GM12874 (cell line): ENCODE results near the gene FGF11.

ENCODE experiments used
- CTCF ChIP-seq: IDR thresholded peaks from 2 replicates; pipeline ENCODE4 v1.5.1; 2011; ENCODE audit warnings: low read depth, mild to moderate bottlenecking, control low read depth, low read length, moderate library complexity; ENCODE audit not compliant: insufficient read depth

The FGF11 gene

DNA sequence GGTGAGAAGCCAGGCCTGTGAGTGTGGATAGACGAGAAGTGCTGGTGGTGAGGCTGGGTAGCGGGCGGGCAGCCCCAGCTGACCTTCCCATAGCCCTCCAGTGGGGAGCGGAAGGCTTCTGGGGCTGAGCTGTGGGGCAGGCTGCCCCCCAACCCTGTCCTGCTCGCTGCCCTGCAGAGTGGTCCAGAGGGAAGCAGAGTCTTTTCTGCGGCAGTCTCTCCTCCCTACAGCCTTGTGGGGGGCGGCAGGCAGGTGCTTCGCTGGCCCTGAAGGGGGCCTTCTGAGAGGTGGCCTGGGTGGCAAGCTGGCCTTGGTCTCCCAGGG lies 27.9 kb upstream of the FGF11 start:
- TF ChIP-seq CTCF: no peak

GRCh38 chr17:7413346-7413985 lies 25.8 kb upstream of the FGF11 start:
- TF ChIP-seq CTCF: no peak

GRCh38 chr17:7414837-7415236 lies 24.5 kb upstream of the FGF11 start:
- no peak for TF ChIP-seq CTCF

DNA sequence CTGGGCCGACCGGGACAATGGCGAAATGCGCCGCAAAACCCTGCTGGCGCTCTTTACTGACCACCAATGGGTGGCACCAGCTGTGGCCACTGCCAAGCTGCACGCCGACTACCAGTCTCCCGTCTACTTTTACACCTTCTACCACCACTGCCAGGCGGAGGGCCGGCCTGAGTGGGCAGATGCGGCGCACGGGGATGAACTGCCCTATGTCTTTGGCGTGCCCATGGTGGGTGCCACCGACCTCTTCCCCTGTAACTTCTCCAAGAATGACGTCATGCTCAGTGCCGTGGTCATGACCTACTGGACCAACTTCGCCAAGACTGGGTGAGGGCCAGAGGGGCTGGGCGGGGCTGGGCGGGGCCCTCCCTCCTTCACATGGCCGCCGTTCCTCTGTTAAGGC lies 23.5 kb upstream of the FGF11 start:
- TF ChIP-seq CTCF: no peak

GRCh38 chr17:7416323-7416722 lies 23.0 kb upstream of the FGF11 start:
- no peak for TF ChIP-seq CTCF

DNA sequence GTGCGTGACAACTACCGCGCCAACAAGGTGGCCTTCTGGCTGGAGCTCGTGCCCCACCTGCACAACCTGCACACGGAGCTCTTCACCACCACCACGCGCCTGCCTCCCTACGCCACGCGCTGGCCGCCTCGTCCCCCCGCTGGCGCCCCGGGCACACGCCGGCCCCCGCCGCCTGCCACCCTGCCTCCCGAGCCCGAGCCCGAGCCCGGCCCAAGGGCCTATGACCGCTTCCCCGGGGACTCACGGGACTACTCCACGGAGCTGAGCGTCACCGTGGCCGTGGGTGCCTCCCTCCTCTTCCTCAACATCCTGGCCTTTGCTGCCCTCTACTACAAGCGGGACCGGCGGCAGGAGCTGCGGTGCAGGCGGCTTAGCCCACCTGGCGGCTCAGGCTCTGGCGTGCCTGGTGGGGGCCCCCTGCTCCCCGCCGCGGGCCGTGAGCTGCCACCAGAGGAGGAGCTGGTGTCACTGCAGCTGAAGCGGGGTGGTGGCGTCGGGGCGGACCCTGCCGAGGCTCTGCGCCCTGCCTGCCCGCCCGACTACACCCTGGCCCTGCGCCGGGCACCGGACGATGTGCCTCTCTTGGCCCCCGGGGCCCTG lies 22.2 kb upstream of the FGF11 start:
- no peak for TF ChIP-seq CTCF

GRCh38 chr17:7418472-7419152 lies 20.7 kb upstream of the FGF11 start:
- no peak for TF ChIP-seq CTCF
